Heart left ventricle (tissue), 16 donors: ENCODE data around the gene TYW1. TPM values are rescaled to one million over a fixed set of nuclear protein-coding genes. Genes with fewer than 3 reads are reported as not detected.
A peak's percentile ranks its signal among the peaks of the same experiment; 100 is the strongest.
"Not testable (repeated sequence)": the region's sequence is repeated elsewhere in the genome, so short reads cannot be mapped to it uniquely, and the experiment has no call there.

ENCODE experiments used
- ATAC-seq, 4 donors: fragments of 200-7000 bp; cut with Tn5 transposase; one replicate each; pipeline ENCODE4 v1.9.1; 2020 to 2022; ENCODE audit warnings: moderate library complexity in 4 of 4, mild to moderate bottlenecking in 3 of 4, moderate number of reproducible peaks in 1 of 4
- DNase-seq, 5 donors: peaks; one replicate each; pipeline ENCODE4 v3.0.0-alpha.2; 2020
- H3K27ac ChIP-seq, 12 donors: fragments of 200-600 bp; sonication (generic) in 4 of 12; one replicate each; pipeline versions ENCODE4 v1.5.0 to v1.8.0; 2016 to 2022; ENCODE audit warnings: mild to moderate bottlenecking in 2 of 12
- H3K27me3 ChIP-seq, 9 donors: fragments of 200-600 bp; sonication (generic) in 2 of 9; one replicate each; pipeline versions ENCODE4 v1.5.1 to v1.8.0; 2016 to 2022; ENCODE audit warnings: mild to moderate bottlenecking in 3 of 9
- H3K36me3 ChIP-seq, 9 donors: fragments of 200-600 bp; sonication (generic) in 2 of 9; one replicate each; pipeline versions ENCODE4 v1.5.0 to v1.8.0; 2018 to 2022; ENCODE audit warnings: mild to moderate bottlenecking in 2 of 9
- H3K4me1 ChIP-seq, 12 donors: fragments of 200-600 bp; sonication (generic) in 4 of 12; one replicate each; pipeline versions ENCODE4 v1.5.0 to v1.8.0; 2016 to 2022; ENCODE audit warnings: mild to moderate bottlenecking in 3 of 12
- H3K4me3 ChIP-seq, 12 donors: fragments of 200-600 bp; sonication (generic) in 4 of 12; one replicate each; pipeline versions ENCODE4 v1.5.0 to v1.8.0; 2017 to 2022; ENCODE audit warnings: mild to moderate bottlenecking in 9 of 12, moderate library complexity in 4 of 12
- H3K9me3 ChIP-seq, 12 donors: fragments of 200-600 bp; sonication (generic) in 4 of 12; one replicate each; pipeline versions ENCODE4 v1.5.0 to v1.8.0; 2016 to 2022; ENCODE audit warnings: mild to moderate bottlenecking in 1 of 12
- CTCF ChIP-seq, 12 donors: fragments of 200-600 bp; sonication (generic) in 4 of 12; IDR thresholded peaks; one replicate each; pipeline versions ENCODE4 v1.5.0 to v1.8.0; 2018 to 2022; ENCODE audit warnings: antibody characterized with exemption in 12 of 12, mild to moderate bottlenecking in 5 of 12
- POLR2A ChIP-seq, 2 donors: fragments of 450-650 bp; IDR thresholded peaks; one replicate each; pipeline ENCODE4 v1.6.1; 2017; ENCODE audit warnings: antibody characterized with exemption in 2 of 2, mild to moderate bottlenecking in 2 of 2, moderate library complexity in 2 of 2
- WGBS, 4 donors: extraction: QIAGEN DNeasy Blood & Tissue Kit in 2 of 4; methylation state at CpG; one replicate each; pipeline versions ENCODE4 v1.1.5 to v1.1.7; 2013 to 2018; 5-methylcytosine and 5-hydroxymethylcytosine counted together
- intact Hi-C, 10 donors: fragments of 100-400 bp; cut with DNase I; formaldehyde crosslinking; loops; one replicate each; pipeline versions ENCODE4 v1.11.1 to v1.14.2; 2022
- polyA plus RNA-seq, 2 donors: library from polyadenylated mRNA; stranded (reverse); fragments of 200-250 nt; gene quantifications; one replicate each; pipeline ENCODE4 v1.2.3, GENCODE V29; 2013
- total RNA-seq, 9 donors: library from RNA; depleted of rRNA in 2 of 9; stranded (reverse); fragments of >200 nt in 2 of 9; fragmentation: NEBNext Ultra II Directional in 3 of 9; extraction: Animal tissue kit (Norgen Biotek cat#: 25700) in 3 of 9; gene quantifications; one replicate each; pipeline versions ENCODE4 v1.1.0 to v1.2.4, GENCODE V29; 2016 to 2023
- donor health status: ischemic (EF 13 %, LVEDD 7.1; RV severe dilation, severe dysfunction).
- donor health status: healthy with polysubstance abuse.
- donor health status: DM: no; HTN: yes; CAD: no.
- donor health status: DM: no; HTN: no; CAD: no.
- donor health status: ischemic (EF 25% LVEDD 6.9; RV normal size, moderate dysfunction).
- donor health status: ischemic (EF 25% LVEDD 5.7; RV mildly dilated, moderate dysfunction).
- donor health status: healthy.
- donor health status: DM: yes; HTN: yes; CAD: no.
- donor health status: ischemic (EF 35%, LVEDD 5.7; RV mildly dilated, moderate dysfunction).
- donor health status: nonischemic (EF 11% LVEDD 7.7; RV severe dilation, severe dysfunction).
- donor health status: DM: yes; HTN: yes; CAD: no.
- donor health status: PGD.
- donor health status: ischemic (EF 29% LVEDD 5.4; RV normal size, mild dysfunction).
- donor health status: nonischemic (EF 23%, LVEDD 6.1; RV moderate dilation, normal function).

The TYW1 gene
- total and polyA plus RNA-seq, 11 donors = 4.9 to 16.1 (median 11.5) TPM

- H3K27ac ChIP-seq = peak overlapping the region; percentile 96 to 100 (median 98)
- not testable (repeated sequence) for H3K9me3 ChIP-seq, H3K27me3 ChIP-seq, ATAC-seq, DNase-seq
- intact Hi-C loops = loop anchor here in 2 of 10 donors (5.0 to 10.0 kb wide), 3 partner anchors 72 to 339 kb away; partner anchors contain the start of gene TMEM248 (in 1 of the 2)
- peaks cover 0 to 57% (median 48%) of the 10 kb centered on the region in 9 donors for H3K36me3 ChIP-seq
- peak overlapping the region in 11 of 12 donors; percentile 74 to 95 (median 87) for H3K4me3 ChIP-seq
- 33 to 48% (median 41%) methylated on average over 5 of the region's 5 CpGs for WGBS, 4 donors
- H3K4me1 ChIP-seq = peaks cover 0 to 26% (median 21%) of the 10 kb centered on the region in 12 donors
Measured at GRCh38 chr7:66994051-66994450, 2.6 kb upstream of the TYW1 start.

GRCh38 chr7:66994691-66995049 lies 2.0 kb upstream of the TYW1 start:
- H3K36me3 ChIP-seq = peaks cover 0 to 56% (median 48%) of the 10 kb centered on the region in 9 donors
- intact Hi-C loops = loop anchor here in 2 of 10 donors (5.0 to 10.0 kb wide), 3 partner anchors 72 to 340 kb away; partner anchors contain the start of gene TMEM248 (in 1 of the 2)
- 0 to 1% (median 1%) methylated on average over 9 of the region's 9 CpGs for WGBS, 4 donors
- peak overlapping the region; percentile 69 to 95 (median 86) for H3K4me3 ChIP-seq
- ATAC-seq = peak; percentile 71 to 78 (median 75)
- H3K27ac ChIP-seq = peak overlapping the region; percentile 96 to 100 (median 98)
- not testable (repeated sequence) for H3K27me3 ChIP-seq, H3K9me3 ChIP-seq
- H3K4me1 ChIP-seq = peaks cover 0 to 26% (median 21%) of the 10 kb centered on the region in 12 donors
- peak; percentile 61 to 77 (median 68) for DNase-seq
- TF ChIP-seq CTCF (IDR thresholded peaks at IDR 0.05) (peak in 7 of 12 donors; percentile 14 to 52 (median 29)), POLR2A (IDR thresholded peaks at IDR 0.05) (peak in 1 of 2 donors; percentile 25)

DNA sequence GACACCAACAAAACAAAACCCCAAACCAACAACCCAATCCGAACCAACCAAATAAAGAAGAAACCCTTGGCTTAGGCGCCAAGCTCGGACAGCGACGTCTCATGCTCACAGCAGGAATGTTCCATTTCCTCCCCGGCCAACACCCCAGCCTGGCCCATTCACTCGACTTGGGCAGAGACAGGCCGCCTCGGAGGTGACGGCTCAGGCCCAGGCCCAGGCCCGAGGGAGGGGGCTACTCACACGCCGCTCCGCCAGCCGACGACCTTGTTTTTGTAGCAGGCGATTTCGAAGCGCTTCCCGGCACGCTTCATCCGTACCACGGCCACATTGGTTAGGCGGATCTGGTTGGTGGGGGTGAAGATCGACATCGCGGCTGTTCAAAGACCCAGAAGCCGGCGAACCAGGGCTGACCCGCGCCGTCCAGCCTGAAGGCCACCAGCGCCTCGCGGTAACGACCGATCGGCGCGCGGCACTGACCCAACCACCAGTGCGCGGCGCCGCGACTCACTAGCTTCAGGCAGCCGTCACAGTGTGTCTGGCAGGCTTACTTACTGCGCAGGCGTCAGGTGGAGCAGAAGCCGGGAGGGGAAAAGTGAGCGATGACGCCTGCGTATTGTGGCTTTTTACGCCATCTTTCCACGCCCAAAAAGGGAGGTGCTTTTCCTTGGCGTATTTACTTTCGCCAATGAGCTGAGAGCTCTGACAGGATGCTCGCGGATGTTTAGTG lies 1.4 kb upstream of the TYW1 start, which contains the start of gene SBDS:
Gene SBDS (minus strand): TSS at position 537 of the 727 bp plus-strand sequence. CDS start 169 bp downstream, at position 368.
- ATAC-seq = peak; percentile 82 to 89 (median 86)
- not testable (repeated sequence) for H3K9me3 ChIP-seq, H3K27me3 ChIP-seq
- peaks cover 0 to 26% (median 21%) of the 10 kb centered on the region in 12 donors for H3K4me1 ChIP-seq
- 0 to 1% (median 0%) methylated on average over 35 to 59 of the region's 59 CpGs for WGBS, 4 donors
- peak in 1 of 12 donors; percentile 7 for TF ChIP-seq CTCF (IDR thresholded peaks at IDR 0.05)
- peak; percentile 84 to 98 for TF ChIP-seq POLR2A (IDR thresholded peaks at IDR 0.05)
- DNase-seq = peak; percentile 94 to 97 (median 95)
- peak within 1 kb of the TSS; percentile 69 to 95 (median 86) for H3K4me3 ChIP-seq
- peak within 1 kb of the TSS; percentile 96 to 100 (median 98) for H3K27ac ChIP-seq
- intact Hi-C loops = loop anchor here in 2 of 10 donors (10.0 kb wide), 2 partner anchors 150 to 340 kb away; no protein-coding TSS in a partner anchor
- peaks cover 0 to 55% (median 45%) of the 10 kb centered on the region in 9 donors for H3K36me3 ChIP-seq

- DNase-seq, H3K4me1 ChIP-seq, ATAC-seq, H3K27me3 ChIP-seq, H3K27ac ChIP-seq, H3K4me3 ChIP-seq, H3K9me3 ChIP-seq: not testable (repeated sequence)
- TF ChIP-seq CTCF (IDR thresholded peaks at IDR 0.05) = peak; percentile 32 to 58 (median 48)
- intact Hi-C loops = loop anchor here in 1 of 10 donors (10.0 kb wide), 1 partner anchor 446 kb away; no protein-coding TSS in a partner anchor
- WGBS, 4 donors = 42 to 60% (median 45%) methylated on average over 3 to 4 of the region's 5 CpGs
- H3K36me3 ChIP-seq = peaks cover 0 to 35% (median 21%) of the 10 kb centered on the region in 9 donors
Measured at GRCh38 chr7:67000601-67001258, 4.1 kb downstream of the TYW1 start.

GRCh38 chr7:67004145-67004544 lies 7.5 kb downstream of the TYW1 start:
- intact Hi-C loops = loop anchor here in 1 of 10 donors (10.0 kb wide), 1 partner anchor 449 kb away; no protein-coding TSS in a partner anchor
- not testable (repeated sequence) for ATAC-seq, H3K4me1 ChIP-seq, DNase-seq, H3K27ac ChIP-seq, H3K4me3 ChIP-seq, H3K27me3 ChIP-seq, H3K9me3 ChIP-seq
- 80 to 97% (median 90%) methylated on average over 2 of the region's 2 CpGs for WGBS, 4 donors
- H3K36me3 ChIP-seq = peaks cover 0 to 59% (median 49%) of the 10 kb centered on the region in 9 donors
